Hematopoietic multipotent progenitor cell (in vitro differentiated cells): ENCODE measurements around the gene FAM210A. TPM values are rescaled to one million over a fixed set of nuclear protein-coding genes. Genes with fewer than 3 reads are reported as not detected.
"Not testable (repeated sequence)": the region's sequence is repeated elsewhere in the genome, so short reads cannot be mapped to it uniquely, and the experiment has no call there.

Source experiments
- DNase-seq, 3 donors: peaks; one replicate each; pipeline ENCODE4 v3.0.0-alpha.2; 2011 to 2015; ENCODE audit warnings: low read depth in 2 of 3, low spot score in 2 of 3
- total RNA-seq: library from RNA; depleted of rRNA; stranded (reverse); fragments of >200 nt; gene quantifications from one replicate; pipeline ENCODE4 v1.2.3, GENCODE V29; 2012

Gene FAM210A
- total RNA-seq: 13.7 TPM

DNA sequence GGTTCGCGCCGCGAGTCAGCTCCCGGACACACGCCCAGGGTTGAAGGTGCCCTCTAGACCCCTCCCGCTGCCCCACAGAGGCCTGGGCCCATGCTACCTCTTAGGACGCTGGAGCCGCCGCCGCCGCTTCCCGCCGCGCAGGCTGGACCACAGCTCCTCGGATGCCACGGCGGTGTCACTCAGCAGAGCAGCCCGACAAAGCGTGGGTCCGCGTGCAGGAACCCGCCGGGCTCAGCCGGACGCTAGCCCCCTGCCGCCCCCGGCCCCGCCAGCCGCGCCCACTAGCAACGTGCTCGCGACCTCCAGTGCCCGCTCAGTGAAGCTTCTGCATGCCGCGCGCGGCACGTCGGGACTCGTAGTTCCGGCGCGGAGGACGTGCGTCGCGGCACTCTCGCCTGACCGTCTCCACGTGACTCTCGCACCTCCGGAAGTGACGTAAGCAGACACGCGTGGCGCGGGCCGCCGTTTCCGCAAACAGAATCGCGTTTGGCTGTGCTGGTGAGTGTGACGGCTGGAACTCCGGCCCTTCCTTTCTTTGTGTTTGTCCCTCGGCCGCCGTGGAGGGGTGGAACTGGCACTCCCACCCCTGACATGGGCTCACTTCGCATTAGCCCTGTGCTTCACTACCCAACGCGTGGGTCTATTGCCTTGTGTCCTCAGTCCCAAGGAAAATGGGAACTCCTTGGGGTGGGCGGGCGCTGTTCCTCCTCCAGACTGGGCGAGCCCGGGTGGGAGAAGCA is at the start of gene FAM210A, which contains the start of gene RNMT:
FAM210A (minus strand) TSS at position 327 of the 740 bp plus-strand sequence. CDS start 44,481 bp downstream, outside the sequence.
RNMT (plus strand) TSS at position 442 of the 740 bp plus-strand sequence. CDS start 4,845 bp downstream, outside the sequence.
- peak; percentile 86 to 97 (median 96) for DNase-seq

DNA sequence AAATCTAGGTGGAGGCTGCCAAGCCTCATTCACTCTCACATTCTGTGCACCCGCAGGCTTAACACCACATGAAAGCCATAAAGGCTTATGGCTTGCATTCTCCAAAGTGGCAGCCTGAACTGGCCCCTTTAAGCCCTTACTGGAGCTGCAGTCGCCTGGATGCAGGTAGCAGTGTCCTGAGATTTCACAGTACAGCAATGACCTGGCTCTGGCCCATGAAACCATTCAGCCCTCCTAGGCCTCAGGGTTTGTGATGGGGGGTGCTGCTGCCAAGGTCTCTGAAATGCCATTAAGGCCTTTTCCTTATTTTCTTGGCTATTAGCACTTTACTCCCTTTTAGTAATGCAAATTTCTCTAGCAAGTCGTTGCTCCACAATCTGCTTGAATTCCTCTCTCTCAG is 48.7 kb upstream of the FAM210A start:
- no peak for DNase-seq

GRCh38 chr18:13762690-13763439 is 36.5 kb upstream of the FAM210A start:
- no peak for DNase-seq

- DNase-seq: no peak
Measured at GRCh38 chr18:13760047-13760446, 33.7 kb upstream of the FAM210A start.

- no peak for DNase-seq
Measured at GRCh38 chr18:13758622-13759021, 32.3 kb upstream of the FAM210A start.

DNA sequence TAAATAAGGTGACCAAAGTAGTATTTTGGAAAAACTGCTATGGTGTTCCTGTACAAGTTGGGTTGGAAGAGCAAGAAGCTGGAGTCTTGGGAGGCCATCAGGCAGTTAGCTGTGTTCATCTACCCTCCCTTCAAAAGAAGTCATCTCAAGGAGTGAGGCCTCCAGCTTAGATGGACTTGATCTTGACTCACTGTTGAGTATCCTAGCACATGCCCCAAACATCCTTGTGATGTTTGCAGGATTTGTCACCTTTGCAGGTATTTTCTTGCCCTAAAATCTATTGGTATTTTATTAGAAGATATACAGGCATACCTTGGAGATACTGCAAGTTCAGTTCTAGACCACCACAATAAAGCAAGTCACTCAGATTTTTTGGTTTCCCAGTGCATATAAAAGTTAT is 30.3 kb upstream of the FAM210A start:
- DNase-seq: no peak

- DNase-seq: no peak
Measured at GRCh38 chr18:13756261-13756660, 29.9 kb upstream of the FAM210A start.

DNA sequence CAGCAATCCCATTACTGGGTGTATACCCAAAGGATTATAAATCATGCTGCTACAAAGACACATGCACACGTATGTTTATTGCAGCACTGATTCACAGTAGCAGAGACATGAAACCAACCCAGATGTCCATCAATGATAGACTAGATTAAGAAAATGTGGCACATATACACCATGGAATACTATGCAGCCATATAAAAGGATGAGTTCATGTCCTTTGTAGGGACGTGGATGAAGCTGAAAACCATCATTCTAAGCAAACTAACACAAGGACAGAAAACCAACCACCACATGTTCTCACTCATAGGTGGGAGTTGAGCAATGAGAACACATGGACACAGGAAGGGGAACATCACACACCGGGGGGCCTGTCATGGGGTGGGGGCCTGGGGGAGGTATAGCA is 25.2 kb upstream of the FAM210A start:
- DNase-seq: not testable (repeated sequence)

DNA sequence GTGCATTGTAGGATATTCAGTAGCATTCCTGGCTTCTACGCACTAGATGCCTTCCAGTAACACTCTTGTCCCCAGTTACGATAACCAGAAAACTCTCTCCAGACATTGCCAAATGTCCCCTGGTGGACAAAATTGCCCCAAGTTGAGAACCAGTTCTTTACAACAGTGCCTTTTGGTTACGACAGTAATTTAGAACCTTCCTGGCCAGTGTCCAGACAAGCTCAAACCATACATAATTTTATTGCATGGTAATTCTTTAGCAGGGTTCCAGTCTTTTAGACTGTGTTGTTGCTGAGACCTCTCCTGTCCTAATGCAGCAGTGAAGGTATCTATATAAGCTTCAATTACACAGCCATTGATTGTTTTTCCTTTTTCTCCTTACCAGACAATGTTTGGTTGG is 20.3 kb upstream of the FAM210A start:
- no peak for DNase-seq

DNA sequence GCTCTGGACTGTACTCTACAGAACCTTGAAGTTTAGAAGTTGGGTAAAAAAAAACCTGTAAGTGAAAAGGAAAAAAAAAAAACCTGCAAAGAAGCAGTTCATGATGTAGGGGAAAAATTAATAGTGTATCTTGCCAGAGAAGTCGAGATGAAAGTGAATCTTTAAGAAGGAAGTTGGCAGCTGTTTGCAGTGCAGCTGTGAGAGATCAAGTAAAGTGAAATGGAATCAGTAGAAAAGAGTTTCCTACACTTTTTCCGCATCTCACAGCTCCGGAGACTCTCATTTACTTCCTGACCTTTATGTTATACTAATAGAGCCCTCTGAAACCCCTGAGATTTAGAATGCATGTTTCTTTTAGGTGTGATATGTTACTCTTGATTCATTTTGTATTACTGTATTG is 19.3 kb upstream of the FAM210A start:
- no peak for DNase-seq

- no peak for DNase-seq
Measured at GRCh38 chr18:13735681-13736080, 9.3 kb upstream of the FAM210A start.

- DNase-seq: no peak
Measured at GRCh38 chr18:13730481-13730880, 4.1 kb upstream of the FAM210A start.

DNA sequence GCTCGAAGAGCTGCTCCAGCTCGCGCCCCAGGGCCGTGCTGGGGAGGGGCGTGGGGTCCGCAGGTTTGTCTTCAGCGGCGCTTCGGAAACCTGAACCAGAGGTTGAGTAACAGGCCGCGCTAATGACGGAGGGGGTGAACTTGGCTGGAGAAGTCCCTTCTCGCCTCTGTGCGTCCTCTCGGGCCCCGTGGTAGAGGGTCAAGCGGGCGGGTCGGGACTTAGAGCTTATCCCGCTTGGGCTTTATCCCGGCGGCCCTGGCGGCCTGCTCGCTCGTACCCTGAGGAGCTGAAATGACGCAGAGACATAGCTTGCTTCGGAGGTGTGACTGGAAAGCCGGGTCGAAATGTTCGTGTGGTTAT is 594 bp upstream of the FAM210A start:
- DNase-seq: peak in 1 of 3 donors; percentile 14

DNA sequence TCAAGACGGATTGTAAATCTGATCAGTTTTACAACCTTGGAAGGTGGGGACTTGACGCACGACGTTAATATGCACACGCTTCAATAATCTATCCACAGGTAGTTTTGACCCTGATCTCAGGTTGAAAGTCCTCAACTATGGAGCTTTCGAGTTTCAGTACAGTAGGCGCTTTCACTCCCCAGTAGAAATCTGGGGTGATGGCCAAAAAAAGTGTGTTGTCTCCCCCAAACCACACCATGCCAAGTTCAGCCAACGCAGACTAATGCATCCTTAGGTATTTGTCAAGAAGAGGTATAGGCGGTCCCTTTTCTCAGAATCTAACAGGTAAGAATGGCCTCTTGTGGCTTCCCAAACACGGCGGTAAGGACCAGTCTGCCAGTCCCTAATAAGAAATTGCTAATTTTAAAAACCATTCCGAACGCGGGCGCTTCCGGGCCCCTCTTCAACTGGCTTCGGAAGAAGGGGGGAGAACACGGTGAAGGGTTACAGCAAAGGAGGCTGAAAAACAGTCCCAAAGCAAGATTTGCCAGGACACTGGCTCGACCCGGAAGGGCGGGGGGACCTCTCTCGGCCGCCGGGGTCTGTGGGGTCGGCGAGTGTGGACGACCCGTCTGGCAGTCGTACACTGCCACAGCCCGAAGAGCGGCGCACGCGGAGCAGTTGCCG is 659 bp downstream of the FAM210A start:
- no peak for DNase-seq

- DNase-seq: no peak
Measured at GRCh38 chr18:13720847-13721246, 5.5 kb downstream of the FAM210A start.

DNA sequence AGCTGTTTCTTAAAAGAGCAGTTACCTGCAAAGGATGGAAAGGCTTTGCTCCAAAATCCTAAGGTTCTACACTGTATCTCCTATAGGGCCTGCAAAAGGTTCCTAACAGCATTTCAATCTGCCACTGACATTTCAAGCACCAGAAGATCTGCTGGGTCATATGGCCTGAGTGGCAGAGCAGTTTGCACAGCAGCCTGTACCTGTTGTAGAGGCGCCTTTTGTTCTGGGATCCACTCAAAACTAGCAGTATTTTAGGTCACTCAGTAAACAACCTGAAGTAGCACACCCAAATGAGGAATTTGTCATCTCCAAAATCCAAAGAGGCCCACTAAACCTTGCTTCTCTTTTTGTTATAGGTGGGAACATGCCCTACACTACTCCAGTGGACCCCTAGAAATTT is 6.2 kb downstream of the FAM210A start:
- no peak for DNase-seq

DNA sequence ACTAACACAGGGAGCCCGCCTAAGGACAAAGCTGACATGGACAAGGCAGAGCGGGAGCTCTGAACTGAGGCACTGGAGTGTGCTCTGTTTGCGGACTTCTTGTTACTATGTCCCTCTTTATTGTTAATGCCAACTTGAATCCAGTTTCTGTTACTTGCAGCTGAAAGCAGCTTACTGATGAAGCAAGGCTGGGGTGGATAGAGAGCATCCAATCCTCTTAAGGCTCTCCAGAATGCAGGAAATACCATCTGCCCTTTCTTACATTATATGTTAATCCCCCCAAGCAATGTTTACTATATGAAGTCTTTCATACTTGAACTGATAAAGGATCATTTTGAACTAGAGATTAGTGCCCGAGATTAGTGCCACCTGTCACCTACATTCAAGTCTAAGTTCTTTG is 9.4 kb downstream of the FAM210A start:
- no peak for DNase-seq

GRCh38 chr18:13715330-13715729 is 11.0 kb downstream of the FAM210A start:
- DNase-seq: no peak

- DNase-seq: no peak
Measured at GRCh38 chr18:13713455-13714055, 12.8 kb downstream of the FAM210A start.

- DNase-seq: no peak
Measured at GRCh38 chr18:13712400-13713131, 13.8 kb downstream of the FAM210A start.
